Measurements from ENCODE around the gene MECP2.
A peak's percentile ranks its signal among the peaks of the same experiment; 100 is the strongest.

The MECP2 gene

DNA sequence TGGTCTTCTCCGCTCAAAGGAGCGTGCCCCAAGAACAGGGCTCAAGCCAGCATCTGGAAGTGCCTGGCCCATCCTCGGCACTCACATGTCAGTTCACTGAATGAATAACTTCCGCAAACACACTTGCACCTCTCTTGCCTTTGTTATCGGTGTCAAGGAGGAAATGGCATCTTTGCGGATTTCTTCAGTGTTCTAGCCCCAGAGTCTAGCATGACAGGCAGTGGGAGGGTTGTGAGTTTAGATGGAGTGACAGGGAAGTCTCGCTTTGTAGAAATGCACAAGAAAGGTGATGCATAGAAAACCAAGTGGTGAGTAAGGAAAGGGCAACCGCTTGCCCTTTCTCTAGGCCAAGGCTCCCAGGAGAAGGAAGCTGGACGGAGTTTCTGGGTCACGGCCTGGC, 17.6 kb upstream of the MECP2 start:
- DNase-seq = no peak

DNA sequence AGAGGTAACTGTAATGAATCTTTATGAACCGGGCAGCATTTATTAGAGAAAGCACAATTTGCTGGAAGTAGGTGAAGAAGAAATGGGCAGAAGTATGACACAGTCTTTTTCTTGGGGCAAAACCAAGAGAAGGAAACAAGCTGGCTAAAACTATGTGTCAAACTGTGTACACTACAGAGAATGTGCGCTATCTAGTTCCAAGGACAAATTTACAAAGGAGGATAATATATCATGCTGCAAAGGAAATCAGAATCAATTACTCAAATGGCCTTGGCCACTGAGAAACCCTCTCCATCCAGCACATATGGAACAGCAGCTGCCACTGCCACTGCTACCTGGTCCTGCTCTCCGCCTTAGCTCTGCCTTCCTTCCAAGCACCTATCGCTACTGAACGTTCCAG, 17.1 kb upstream of the MECP2 start:
- no peak for DNase-seq

DNA sequence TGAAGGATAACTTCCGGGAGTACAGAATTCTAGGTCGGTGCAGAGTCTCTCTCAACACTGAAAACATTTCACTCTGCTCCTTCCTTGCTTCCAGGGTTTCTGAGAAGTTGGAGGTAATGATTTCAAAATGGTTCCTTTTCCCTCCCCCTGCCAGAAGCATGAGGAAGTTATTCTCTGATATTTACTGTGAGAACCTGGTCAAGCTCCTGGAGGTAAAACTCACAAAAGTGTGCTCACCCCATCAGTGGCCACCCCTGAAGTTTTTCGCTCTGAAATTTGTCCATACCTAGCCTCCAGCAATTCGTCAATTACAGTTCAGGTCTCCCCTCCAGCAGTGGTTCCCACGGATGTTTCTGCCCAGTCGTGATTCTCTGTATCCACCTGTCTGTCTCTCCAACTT, 16.2 kb upstream of the MECP2 start:
- no peak for DNase-seq

DNA sequence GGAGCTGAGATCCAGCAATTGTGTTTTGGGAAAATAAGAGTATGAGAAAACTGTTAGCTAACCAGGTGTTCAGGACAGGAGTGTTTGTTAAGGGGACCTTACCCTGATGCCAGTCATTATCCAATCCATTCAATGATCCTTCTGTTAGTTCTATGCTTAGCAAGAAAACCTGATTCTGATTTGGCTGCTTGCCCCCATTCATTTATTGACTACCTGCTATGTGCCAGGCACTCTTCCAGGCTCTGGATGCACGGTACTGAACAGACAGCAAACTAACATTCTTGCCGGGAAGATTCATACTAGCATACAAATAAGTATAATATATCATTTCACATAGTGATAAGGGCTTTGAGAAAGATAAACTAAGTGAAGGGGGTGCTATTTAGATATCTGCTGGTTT, 1.0 kb upstream of the MECP2 start:
- DNase-seq = no peak

DNA sequence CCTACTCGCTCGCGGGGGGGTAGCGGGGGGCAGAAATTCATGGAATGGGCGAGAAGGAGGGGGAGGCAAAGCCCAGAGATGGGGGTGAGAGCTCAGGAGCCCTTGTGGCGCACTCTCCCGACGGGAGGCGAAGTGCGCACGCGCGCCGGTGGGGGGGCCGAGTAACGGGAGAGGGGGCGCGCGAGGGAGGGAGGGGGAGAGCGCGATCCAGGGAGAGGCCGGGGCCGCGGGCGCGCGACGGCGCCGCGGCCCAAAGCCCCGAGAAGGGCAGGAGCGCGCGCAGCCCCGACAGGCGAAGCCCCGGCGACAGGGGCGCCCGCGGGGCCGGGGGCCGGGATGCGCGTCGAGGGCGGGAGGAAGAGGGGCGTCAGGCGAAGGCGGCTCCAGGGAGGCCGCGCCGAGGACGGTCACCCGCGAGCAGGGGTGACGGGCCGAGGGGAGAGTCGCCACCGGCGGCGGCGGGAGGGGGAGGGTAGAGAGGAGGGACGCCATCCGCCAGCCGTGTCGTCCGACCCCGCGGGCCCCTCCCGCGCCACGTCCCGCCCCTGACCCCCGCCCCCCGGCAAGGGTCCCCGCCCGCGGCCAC, 421 bp downstream of the MECP2 start:
- DNase-seq = peak; percentile 74

DNA sequence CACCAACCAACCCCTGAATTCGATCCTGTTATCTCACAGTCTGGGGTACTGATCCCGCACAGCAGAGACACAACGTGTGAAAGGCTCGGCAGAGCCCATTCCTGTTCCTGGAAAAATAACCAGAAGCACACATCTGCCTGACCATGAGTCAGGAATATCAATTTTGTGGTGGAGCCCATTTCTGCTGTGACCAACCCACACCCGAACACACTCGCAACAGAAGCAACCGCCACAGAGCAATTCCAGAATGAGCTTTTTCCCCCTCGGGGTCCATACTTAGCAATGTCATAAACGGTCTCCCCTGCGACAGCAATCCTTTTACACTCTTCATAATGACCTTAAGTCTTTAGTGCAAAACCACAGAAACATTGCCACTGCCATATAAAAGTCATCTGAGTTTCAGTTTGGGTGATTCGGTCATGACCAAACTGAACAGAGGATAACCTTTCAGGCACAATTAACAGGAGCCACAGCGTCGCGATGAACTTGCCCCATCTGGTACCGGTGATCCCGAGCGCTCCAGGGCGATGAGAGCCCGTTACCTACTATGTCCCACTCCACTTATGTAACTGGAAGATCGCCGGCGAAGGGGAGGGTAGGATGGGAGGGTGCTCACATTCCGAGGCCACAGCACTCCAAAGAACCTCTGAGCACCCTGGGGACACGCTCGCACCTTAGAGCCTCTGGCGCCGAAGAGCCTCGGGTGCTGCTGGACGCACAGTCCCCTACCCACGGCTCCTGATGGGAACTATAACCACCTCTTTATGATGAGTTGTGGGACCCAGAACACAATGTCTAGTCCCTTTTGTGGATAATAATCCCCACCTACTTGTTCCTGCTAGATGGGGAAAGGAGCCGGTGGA, 1.1 kb downstream of the MECP2 start:
- peak; percentile 60 for DNase-seq

DNA sequence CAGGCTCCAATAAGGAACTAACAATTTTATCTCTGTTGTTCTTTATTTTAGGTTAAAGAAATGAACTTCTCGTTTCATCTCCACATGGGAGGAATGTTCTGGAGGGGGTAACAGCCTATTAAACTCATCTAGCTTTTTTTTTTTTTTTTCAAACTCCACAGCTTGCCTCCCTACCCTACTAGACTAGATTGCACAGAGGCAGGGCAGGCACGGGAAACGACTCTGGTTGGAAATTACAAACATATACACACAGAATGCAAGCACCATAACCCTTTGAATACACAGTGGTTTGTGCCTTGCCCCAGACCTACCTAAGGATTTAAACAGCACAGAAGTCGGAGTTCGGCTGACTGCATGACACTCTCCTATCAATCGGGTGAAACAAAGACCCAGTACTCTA, 2.7 kb downstream of the MECP2 start:
- DNase-seq = peak; percentile 42

DNA sequence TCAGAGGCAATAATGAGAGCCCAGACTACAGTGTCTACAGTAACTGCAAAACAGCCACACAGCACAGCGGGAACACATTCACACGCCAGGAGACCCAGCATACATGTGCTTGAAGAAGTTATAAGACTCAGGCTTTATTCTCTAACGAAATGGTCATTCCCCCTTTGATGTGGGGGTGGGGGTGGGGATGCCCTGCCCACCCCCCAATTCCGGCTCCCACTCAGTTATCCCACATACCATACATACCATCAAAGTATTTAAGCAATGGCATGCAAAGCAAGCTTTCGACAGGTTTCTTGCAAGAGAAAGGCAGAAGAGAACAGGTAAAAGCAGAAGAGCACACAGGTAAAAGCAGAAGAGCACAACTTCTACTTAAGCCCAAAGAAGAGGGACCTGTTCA, 3.6 kb downstream of the MECP2 start:
- DNase-seq = no peak

DNA sequence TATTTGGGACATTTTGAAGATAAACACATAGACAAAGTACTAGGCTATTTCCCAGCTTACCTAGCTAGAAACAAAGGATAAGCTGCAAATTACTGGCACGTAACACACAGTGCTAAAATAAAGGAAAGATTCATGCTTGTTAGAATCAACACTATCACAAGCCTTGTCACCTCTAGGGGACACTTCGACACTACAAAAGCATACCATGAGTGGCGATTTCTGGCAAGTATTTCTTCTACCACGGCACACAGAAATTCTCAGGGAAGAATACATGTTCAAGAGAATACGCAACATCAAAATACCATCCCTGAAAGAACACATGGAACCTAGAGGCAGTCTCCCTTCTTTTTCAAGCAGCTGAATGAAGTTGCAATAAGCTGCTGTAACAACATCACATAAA, 5.1 kb downstream of the MECP2 start:
- no peak for DNase-seq

DNA sequence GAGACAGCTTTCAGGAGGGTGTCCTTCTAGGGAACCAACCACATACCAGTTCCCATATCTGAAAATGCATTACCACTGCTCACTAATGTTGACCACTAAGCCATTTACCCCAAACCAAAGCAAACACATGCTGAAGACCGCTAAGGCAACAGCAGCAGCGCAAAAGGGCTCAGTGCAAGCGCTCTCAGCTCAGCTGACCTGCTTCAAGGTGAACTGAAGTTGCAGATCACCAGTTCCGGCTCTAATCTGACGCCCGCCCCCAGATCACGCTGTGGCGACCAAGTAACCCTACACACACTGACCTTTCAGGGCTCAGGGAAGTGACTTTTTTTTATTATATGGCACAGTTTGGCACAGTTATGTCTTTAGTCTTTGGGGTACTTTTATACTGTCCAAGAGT, 5.8 kb downstream of the MECP2 start:
- DNase-seq = no peak

DNA sequence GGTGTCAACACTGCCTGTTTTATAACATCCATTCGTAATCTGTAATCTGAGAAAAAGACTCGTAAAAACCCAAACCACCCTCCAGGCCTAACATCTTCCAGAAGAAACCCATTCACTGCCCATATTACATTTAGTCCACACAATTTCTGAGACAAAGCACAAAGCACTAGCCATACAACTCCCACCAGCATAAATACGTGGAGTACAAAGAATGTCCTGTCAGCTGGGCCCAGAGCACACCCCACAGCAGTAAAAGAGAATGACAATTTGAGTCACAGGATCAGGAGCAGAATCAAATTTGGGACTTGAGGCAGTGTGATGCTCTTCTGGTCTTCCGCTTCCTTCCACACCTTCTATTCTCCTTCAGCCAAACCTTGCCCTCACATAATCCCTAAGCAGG, 6.8 kb downstream of the MECP2 start:
- DNase-seq = no peak

DNA sequence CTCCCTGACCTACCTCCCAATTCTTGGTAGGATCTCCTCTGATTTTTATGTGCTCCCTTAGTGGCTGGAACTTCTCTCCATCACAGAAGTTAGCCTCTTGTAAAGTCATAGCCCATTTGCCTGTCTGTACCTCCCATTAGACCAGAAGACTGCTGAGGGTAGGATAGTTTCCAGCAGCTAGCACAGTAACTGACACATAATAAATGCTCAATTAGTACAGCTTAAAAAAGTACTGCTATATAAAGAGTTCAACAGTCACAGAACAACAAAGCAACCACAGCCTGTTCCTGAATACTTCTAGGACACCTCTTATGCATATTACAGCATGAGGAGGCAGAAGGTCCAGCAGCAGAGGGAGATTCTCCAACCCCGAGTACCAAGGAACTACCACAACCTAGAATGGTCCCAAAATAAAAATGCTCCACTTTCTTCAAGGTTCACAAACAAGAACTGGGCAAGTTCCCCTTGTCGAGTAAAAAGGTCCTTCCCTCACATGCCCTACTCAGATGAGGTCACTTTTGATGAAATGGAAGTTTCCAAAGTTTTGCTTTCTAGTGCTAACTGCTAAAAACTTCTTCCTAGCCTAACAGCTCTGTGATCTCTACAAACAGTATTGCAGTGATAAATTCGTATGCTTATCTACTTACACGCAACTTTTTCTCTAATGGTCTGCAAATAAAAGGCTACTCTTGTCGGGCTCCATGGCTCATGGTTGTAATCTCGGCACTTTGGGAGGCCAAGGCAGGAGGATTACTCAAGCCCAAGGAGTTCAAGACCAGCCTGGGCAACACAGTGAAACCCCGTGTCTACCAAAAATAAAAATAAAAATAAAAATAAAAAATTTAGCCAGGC, 12.8 kb downstream of the MECP2 start:
- no peak for DNase-seq

DNA sequence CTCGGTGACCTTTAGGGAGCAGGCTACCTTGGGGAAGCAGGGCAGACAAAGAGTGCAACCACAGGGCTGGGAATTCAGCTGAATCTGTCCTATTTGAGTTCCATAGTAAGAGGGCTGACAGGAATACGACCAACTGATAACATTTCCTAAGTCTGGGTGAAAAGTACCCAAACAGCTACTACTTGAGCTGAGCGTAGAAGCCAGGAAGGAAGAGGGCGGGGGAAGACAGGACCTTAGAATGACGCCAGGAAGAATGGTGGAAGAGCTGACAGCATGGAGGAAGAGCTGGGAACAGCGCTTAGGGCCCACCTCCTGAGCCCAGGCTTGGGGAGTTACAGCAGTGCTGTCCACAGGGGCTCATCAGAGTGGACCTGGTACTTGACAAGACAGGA, 14.4 kb downstream of the MECP2 start:
- no peak for DNase-seq

DNA sequence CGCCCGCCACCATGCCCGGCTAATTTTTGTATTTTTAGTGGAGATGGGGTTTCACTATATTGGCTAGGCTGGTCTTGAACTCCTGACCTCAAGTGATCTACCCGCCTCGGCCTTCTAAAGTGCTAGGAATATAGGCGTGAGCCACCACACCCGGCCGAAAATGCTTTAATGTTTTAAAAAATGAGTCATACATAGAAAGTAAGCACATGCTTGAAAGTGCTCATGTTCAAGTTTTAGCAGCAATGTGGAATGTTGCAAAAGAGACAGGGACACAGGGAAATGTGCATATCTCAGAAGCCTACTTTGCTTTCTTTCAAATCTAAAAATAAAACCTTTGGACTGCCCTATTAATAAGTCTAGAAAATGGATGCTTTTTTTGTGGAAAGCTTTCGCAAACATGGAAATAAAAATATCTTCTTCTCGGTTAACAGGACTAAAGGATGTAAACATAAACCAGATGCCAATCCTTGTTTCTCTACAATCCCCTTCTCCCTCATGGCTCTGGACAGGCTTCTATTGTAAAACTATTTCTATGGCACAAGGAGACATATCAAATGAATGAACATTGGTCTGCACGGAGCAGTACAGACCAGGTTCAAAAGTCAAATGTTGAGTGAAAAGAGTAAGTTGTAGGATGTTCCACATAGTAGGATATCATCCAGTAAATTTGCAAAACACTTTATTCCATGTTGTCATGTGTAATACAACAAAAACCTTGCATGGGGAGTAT, 15.0 kb downstream of the MECP2 start:
- no peak for DNase-seq

DNA sequence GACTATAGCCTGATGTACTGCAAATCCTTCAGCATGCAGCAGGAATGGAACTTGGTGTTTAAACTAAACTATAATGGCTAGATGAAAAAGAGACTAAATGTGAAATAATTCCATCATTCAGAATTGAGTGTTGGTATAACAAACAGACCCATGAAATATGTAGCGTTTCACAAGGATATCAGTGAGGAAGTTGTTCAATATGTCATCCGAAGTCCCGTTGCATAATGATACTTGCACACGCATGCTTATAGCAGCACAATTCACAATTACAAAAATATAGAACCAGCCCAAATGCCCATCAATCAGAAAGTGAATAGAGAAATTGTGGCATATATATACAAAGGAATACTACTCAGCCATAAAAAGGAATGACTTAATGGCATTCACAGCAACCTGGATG, 20.4 kb downstream of the MECP2 start:
- no peak for DNase-seq

DNA sequence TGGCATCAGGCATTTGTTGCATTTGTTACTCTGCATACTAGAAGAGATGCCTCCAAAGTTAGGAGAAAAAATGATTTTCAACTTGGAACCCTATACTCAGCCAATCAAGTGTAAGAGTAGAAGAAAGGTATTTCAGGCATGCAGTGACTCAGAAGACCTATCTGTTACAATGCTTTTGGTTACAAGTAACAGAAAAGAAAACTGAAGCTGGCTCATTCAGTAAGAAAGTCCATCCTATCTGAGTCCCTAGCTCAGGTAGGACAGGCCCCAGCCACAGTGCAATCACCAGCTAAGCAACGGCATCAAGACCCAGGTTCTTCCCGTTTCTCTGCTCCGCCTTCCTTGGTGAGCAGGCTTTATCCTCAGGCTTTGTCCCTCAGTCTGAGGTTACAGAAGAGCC, 23.3 kb downstream of the MECP2 start:
- DNase-seq = no peak

DNA sequence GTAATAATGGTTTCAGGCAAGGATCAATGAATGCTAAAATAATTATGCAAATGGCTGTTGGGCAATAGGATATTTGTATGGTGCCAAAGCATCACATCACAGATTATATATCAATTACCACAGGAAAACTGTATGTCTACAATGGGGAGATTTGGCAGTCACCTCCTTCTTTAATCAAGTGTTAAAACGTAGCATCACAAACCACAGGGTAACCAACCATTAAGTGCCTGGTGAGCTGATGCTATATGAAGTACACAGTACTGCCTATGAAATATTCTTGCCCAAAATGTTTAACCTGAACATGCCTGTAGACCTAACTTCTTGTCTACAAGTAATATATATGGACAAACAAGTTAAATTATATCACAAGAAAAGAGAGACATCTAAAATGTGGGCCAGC, 25.3 kb downstream of the MECP2 start:
- DNase-seq = no peak

DNA sequence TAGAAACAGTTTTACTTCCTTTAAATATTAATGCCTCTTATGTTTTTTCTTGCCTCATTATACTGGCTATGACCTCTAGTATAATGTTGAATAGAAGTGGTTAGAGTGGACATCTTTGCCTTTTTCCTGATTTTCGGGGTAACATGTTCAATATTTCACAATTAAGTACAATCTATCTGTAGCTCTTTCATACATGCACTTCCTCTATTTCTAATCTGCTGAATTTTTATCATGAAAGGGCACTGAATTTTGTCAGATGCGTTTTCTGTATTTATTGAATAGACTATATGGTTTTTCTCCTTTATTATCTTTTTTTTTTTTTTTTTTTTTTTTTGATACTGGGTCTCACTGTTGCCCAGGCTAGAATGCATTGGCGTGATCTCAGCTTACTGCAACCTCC, 29.0 kb downstream of the MECP2 start:
- DNase-seq = no peak

DNA sequence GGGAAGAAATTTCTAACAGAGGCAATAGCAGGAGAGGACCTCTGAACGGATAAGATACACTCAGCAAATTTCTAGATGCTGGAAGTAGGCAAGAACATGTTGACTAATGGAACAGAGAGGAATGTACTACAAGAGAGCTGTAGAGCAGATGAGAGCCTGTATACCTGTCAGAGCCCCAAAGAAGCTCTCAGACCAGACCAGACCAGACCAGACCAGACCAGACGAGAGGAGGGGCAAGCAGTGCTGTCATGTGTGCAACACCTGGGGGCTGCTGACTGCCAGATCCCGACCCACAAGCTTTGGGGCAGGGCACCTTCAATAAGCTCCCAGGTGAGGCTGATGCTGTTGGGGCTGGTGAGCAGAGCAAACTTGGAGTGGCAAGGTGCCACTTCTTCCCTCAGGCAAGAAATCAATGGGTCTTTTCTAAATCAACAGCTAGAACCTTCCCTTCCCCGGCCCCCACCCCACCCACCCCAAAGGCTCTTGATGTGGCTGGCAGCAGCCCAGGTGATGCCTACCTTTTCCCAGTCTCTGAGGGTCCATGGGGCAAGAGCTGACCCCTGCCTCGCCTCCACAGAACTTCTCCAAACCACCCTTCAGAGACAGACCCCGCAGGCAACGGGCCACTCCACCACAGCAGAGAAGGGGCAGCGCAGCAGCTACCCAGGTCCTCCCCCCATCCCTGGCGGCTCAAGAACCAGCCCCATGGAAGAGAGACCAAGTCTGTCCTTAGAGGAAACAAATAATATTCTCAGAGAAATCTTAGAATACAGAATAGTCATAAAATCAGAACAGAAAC, 32.7 kb downstream of the MECP2 start:
- no peak for DNase-seq

DNA sequence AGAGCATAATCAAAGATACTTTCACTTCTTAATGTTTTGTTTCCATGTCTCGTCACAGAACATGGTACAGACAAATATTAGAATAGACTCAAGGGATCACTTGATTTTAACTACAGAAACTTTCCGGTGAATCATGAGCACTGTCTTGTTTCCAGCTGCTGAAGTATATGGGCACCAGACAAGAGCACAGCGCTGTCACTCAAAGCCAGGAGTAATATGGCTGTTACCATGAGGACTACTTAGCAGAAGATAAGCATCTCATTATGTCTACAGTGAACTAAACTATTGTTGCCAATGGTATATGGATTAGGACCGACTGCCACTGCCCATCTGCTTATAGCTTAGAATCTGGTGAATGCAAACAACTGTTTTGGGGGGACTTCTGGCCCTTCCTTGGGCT, 34.3 kb downstream of the MECP2 start:
- DNase-seq = no peak

DNA sequence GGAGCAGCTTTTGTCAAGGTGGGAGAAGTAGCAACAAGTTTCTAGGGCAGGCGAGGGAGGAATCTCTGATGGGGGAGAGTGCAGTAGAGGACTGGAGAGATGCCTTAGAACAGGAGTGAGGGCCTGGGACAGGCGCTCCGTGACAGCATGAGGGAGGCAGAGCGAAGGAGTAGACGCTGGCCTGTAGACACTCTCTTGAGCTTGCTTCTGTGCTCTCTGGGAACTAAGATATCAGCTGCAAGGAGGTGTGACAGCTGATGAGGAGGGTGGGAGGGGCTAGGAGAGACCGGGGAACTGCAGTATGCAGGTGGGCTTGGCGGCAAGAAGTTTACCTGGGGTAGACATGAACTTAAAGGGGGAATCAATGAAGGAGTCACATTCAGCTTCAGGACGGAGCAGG, 35.7 kb downstream of the MECP2 start:
- DNase-seq = no peak

DNA sequence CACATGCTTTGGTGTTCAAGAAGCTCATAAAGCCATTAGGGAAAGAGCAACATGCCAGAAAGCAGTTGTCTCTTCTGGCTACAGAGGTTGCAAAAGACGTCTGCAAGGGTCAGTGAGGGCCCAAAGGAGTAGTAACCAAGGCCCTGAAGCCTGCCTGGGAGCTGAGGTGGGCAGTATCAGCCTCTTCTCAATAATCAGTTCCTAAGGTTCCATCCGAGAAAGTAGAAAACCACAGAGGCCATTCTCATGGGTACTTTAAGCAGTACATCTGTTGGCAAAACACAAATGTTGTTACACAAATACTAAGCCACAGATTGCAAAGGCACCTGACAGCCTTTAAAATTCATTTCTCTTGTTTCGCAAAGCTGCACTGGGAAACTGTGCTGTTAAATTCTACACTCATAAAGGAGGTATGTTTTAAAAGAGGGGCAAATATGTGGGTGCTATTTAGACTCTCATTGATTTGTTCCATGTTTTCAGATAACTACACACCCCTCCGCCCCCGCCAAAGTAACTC, 37.7 kb downstream of the MECP2 start:
- no peak for DNase-seq
